ENCODE results near the gene LPP. TPM values are rescaled to one million over a fixed set of nuclear protein-coding genes. Genes with fewer than 3 reads are reported as not detected.

Gene LPP
- total and polyA plus RNA-seq, 2 of the 13 experiments (the other 11 are each of a cell fraction or from before 2014, with no cell fraction given) = 19.2 to 29.9 TPM

- TF ChIP-seq, protein P1, sequence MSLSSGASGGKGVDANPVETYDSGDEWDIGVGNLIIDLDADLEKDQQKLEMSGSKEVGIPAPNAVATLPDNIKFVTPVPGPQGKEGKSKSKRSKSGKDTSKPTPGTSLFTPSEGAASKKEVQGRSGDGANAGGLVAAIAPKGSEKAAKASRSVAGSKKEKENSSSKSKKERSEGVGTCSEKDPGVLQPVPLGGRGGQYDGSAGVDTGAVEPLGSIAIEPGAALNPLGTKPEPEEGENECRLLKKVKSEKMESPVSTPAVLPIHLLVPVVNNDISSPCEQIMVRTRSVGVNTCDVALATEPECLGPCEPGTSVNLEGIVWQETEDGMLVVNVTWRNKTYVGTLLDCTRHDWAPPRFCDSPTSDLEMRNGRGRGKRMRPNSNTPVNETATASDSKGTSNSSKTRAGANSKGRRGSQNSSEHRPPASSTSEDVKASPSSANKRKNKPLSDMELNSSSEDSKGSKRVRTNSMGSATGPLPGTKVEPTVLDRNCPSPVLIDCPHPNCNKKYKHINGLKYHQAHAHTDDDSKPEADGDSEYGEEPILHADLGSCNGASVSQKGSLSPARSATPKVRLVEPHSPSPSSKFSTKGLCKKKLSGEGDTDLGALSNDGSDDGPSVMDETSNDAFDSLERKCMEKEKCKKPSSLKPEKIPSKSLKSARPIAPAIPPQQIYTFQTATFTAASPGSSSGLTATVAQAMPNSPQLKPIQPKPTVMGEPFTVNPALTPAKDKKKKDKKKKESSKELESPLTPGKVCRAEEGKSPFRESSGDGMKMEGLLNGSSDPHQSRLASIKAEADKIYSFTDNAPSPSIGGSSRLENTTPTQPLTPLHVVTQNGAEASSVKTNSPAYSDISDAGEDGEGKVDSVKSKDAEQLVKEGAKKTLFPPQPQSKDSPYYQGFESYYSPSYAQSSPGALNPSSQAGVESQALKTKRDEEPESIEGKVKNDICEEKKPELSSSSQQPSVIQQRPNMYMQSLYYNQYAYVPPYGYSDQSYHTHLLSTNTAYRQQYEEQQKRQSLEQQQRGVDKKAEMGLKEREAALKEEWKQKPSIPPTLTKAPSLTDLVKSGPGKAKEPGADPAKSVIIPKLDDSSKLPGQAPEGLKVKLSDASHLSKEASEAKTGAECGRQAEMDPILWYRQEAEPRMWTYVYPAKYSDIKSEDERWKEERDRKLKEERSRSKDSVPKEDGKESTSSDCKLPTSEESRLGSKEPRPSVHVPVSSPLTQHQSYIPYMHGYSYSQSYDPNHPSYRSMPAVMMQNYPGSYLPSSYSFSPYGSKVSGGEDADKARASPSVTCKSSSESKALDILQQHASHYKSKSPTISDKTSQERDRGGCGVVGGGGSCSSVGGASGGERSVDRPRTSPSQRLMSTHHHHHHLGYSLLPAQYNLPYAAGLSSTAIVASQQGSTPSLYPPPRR (CRISPR knock-in tag; IDR thresholded peaks at IDR 0.05; ENCODE audit: borderline replicate concordance) = peak; percentile 97
- no peak for TF ChIP-seq CENPX (CRISPR knock-in tag; IDR thresholded peaks at IDR 0.05)
- TF ChIP-seq, protein P2, sequence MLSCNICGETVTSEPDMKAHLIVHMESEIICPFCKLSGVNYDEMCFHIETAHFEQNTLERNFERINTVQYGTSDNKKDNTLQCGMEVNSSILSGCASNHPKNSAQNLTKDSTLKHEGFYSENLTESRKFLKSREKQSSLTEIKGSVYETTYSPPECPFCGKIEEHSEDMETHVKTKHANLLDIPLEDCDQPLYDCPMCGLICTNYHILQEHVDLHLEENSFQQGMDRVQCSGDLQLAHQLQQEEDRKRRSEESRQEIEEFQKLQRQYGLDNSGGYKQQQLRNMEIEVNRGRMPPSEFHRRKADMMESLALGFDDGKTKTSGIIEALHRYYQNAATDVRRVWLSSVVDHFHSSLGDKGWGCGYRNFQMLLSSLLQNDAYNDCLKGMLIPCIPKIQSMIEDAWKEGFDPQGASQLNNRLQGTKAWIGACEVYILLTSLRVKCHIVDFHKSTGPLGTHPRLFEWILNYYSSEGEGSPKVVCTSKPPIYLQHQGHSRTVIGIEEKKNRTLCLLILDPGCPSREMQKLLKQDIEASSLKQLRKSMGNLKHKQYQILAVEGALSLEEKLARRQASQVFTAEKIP (CRISPR knock-in tag; IDR thresholded peaks at IDR 0.05; ENCODE audit: borderline replicate concordance) = no peak
- 0 out of 2 replicates have a peak, but pooled peaks have one; percentile 62 for TF ChIP-seq TEF (CRISPR knock-in tag; IDR thresholded peaks at IDR 0.05)
- no peak for TF ChIP-seq ZNF468 (CRISPR knock-in tag; IDR thresholded peaks at IDR 0.05)
- peak; percentile 40 for TF ChIP-seq XRCC5 (optimal IDR thresholded peaks at IDR 0.05; ENCODE audit: low read length)
- peak; percentile 94 for TF ChIP-seq RCOR2 (CRISPR knock-in tag; IDR thresholded peaks at IDR 0.05)
- peak; percentile 98 for TF ChIP-seq NFIC (IDR thresholded peaks at IDR 0.05; ENCODE audit: low read length)
- TF ChIP-seq ZBTB4 (CRISPR knock-in tag; IDR thresholded peaks at IDR 0.05; ENCODE audit: borderline replicate concordance) = no peak
- no peak; the same call in 1 of the 2 replicates for TF ChIP-seq MTA1 (CRISPR knock-in tag; IDR thresholded peaks at IDR 0.05; ENCODE audit: borderline replicate concordance)
- no peak for TF ChIP-seq SIN3B (IDR thresholded peaks at IDR 0.05; ENCODE audit: low read length)
- TF ChIP-seq KMT2A (CRISPR knock-in tag; IDR thresholded peaks at IDR 0.05) = 0 out of 2 replicates have a peak, but pooled peaks have one; percentile 40
- TF ChIP-seq, protein P3, sequence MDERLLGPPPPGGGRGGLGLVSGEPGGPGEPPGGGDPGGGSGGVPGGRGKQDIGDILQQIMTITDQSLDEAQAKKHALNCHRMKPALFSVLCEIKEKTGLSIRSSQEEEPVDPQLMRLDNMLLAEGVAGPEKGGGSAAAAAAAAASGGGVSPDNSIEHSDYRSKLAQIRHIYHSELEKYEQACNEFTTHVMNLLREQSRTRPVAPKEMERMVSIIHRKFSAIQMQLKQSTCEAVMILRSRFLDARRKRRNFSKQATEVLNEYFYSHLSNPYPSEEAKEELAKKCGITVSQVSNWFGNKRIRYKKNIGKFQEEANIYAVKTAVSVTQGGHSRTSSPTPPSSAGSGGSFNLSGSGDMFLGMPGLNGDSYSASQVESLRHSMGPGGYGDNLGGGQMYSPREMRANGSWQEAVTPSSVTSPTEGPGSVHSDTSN (CRISPR knock-in tag; IDR thresholded peaks at IDR 0.05) = peak; percentile 18; the same call in 1 of the 2 replicates
- TF ChIP-seq NFATC3 (CRISPR knock-in tag; IDR thresholded peaks at IDR 0.05) = 0 out of 2 replicates have a peak, but pooled peaks have one; percentile 36
- 0 out of 2 replicates have a peak, but pooled peaks have one; percentile 40 for TF ChIP-seq WIZ (CRISPR knock-in tag; IDR thresholded peaks at IDR 0.05)
These were observed 141.0 kb downstream of the LPP start (continued) for GRCh38 chr3:188294823-188295487.
